GM19035 (cell line): ENCODE results near the gene VAMP2.

Experiments used
- ATAC-seq: cut with Tn5 transposase; IDR thresholded peaks from one replicate; pipeline ENCODE4 v1.9.1; 2021; ENCODE audit not compliant: unreplicated experiment

Gene VAMP2

GRCh38 chr17:8123695-8124349, 38.9 kb downstream of the VAMP2 start, which contains the start of gene HES7:
Gene HES7, minus strand, starts transcription at chr17:8124106. Its CDS starts 22 bp downstream, at chr17:8124084.
- no peak for ATAC-seq

- ATAC-seq: no peak
Observed at GRCh38 chr17:8122924-8123694, 39.6 kb downstream of the VAMP2 start.

GRCh38 chr17:8122422-8122923, 40.3 kb downstream of the VAMP2 start:
- no peak for ATAC-seq

DNA sequence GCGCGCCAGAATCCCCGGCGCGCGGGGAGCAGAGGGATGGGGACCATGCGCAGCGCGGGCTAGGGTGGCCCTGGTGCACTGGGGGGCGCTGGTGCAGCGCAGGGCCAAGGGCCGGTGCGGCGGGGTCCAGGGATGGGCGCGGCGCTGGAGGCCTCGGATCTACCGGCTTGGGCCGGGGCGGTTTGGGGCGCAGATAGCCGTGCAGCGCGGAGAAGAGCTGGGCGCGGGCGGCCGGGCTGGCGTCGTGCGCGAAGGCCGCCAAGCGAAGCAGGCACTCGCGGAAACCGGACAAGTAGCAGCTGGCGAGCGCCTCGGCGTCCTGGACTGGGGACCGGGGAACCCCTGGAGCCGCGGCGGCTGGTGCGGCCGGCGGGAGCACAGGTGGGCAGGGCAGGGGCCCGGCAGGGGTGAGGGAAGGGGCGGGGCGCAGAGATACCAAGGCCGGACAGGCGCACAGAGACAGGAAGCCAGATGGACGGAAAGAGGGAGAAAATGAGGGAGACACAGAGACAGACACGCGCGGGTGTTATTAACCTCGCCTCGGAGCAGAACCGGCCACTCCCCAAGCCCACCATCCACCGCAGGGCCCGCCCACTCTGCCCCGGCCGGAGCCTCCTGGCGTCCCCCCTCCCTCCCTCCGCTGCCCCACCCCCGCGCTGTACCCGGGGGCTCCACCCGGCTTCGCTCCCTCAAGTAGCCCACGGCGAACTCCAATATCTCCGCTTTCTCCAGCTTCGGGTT, 40.9 kb downstream of the VAMP2 start:
- no peak for ATAC-seq

- no peak for ATAC-seq
Observed at GRCh38 chr17:8121407-8121680, 41.4 kb downstream of the VAMP2 start.

GRCh38 chr17:8120520-8121406, 42.0 kb downstream of the VAMP2 start:
- no peak for ATAC-seq

DNA sequence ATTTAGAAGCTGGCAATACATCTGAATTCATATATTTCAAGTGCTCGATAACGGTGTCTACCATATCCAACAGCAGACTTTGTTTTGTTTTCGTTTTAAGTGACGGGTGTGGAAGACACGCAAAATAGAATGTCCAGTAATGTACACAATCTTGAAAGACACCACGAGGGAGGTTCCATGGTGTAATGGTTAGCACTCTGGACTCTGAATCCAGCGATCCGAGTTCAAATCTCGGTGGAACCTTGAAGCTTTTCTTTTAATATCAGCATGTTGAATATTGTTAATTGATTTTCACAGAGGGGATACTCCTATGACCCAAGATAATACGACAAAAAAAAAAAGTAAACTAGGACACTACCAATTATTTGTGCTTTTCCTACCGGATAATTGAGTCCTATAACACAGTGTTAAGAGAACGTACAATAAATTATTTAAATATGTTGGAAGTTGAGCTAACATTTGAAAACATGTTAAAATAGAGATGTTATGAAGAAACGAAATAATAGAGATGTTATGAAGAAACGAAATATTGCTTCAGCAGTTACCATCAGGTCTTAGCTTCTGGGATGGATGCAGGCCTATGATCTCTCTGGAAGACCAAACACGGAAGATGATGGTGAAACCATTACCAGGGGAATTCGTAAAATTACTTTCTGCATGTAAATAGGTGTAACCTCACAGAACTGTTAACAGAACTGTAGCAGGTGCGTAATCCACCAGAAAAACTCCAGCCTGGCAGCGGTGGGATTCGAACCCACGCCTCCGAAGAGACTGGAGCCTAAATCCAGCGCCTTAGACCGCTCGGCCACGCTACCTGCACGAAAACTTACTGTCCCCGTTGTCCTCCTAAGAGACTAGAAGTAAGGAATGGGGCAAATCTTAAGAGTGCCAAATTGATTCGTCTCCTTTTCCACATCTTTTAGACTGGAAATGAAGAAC, 42.9 kb downstream of the VAMP2 start:
- ATAC-seq: peak; percentile 43

- peak; percentile 30 for ATAC-seq
Observed at GRCh38 chr17:8118769-8119580, 43.8 kb downstream of the VAMP2 start.

- ATAC-seq: no peak
Observed at GRCh38 chr17:8117980-8118768, 44.6 kb downstream of the VAMP2 start, which contains the start of gene ALOXE3. Gene ALOXE3, minus strand, starts transcription at chr17:8118514. Its CDS starts 524 bp downstream, at chr17:8117990.

GRCh38 chr17:8117367-8117979, 45.3 kb downstream of the VAMP2 start:
- no peak for ATAC-seq

GRCh38 chr17:8116776-8117175, 46.0 kb downstream of the VAMP2 start:
- no peak for ATAC-seq

DNA sequence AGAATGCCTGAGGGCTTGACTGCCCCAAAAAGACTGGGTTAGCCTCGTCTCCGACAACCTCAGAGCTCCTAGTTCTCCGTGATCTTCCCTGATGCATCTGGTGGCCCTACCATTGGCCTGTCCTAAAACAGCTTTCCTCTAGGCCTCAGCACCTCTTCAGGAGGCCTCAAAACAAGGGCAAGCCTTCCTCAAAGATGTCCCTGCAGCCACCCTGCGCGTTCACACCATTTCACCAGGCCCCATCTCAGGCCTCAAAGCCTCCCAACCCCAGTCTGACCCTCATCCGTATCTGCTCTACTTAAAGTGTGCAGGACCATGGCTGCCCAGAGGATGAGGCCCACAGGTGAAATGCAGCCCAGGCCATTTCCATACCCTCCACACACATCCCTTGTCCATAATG, 51.8 kb downstream of the VAMP2 start:
- ATAC-seq: no peak

GRCh38 chr17:8110456-8110804, 52.3 kb downstream of the VAMP2 start:
- no peak for ATAC-seq

- no peak for ATAC-seq
Observed at GRCh38 chr17:8109661-8110455, 52.9 kb downstream of the VAMP2 start.
